ENCODE measurements around the gene GPR34.

The GPR34 gene

DNA sequence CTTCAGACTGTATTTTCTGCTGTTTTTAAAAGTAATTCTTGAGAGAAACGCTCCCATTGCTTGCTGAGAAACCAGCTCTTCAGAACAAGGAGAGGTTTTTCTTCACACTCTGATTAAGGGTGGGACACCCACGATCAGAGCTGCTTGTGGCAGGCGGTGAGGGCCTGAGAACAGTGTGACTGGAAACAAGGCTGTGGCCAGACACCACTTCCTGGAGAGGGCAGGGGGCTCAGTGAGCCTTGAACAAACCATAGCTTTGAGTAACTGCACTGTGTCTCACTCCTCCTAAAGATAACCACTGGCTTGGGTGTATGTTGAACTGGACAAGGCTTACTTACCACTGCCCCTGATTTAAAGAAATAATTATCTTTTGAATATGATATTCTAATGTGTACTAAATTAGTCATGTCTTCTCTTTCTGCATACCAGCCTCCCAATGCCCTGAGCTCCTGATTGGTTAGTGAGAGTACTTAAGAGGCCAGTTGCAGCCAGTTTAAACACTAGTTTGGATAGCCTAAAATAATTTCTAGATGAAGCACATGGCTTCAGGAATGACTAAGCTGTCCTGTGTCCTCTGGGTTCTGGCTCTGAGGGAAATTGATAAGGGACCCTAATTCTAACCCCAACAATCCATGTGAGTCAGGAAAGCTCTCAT lies 31.5 kb downstream of the GPR34 start:
- H3K36me3 ChIP-seq (ENCODE audit: control insufficient read depth, low read depth, low read length), result no peaks in the 10 kb centered on the region
- H3K9ac ChIP-seq (ENCODE audit: low read length), result no peak overlapping the region
- H3K4me3 ChIP-seq (ENCODE audit: low read length), result no peak overlapping the region
- peaks cover 4% of the 10 kb centered on the region for H3K4me1 ChIP-seq (ENCODE audit: control insufficient read depth, low read depth, low read length)
- no peak overlapping the region for H3K27ac ChIP-seq (ENCODE audit: low read length)
- peaks cover 27% of the 10 kb centered on the region for H3K9me3 ChIP-seq (ENCODE audit: control insufficient read depth, low read depth, low read length)
- H3K27me3 ChIP-seq (ENCODE audit: control insufficient read depth, insufficient read depth, low read length), result no peaks in the 10 kb centered on the region

DNA sequence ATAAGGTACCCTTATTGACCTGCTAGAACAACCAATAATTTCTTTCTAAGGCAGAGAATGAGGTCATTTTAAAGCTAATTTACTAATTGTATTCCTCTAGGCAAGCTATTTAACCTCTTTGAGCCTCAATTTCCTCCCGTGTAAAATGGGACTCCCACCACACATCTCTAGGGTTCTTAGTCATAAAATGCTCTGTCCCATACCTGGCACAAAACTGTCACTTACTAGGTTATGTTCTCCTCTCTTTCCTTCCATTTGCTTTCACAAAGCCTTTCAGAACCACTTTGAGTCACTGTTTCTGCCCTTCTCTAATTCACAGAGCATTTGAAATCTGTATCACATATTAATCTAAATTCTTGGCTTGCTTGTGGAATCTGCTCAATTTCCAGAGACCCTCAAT lies 32.8 kb downstream of the GPR34 start:
- Histone ChIP-seq H3K9ac (ENCODE audit: low read length) (no peak overlapping the region), H3K9me3 (ENCODE audit: control insufficient read depth, low read depth, low read length) (peaks cover 33% of the 10 kb centered on the region), H3K4me3 (ENCODE audit: low read length) (no peak overlapping the region), H3K27me3 (ENCODE audit: control insufficient read depth, insufficient read depth, low read length) (no peaks in the 10 kb centered on the region), H3K4me1 (ENCODE audit: control insufficient read depth, low read depth, low read length) (peaks cover 4% of the 10 kb centered on the region), H3K27ac (ENCODE audit: low read length) (no peak overlapping the region), H3K36me3 (ENCODE audit: control insufficient read depth, low read depth, low read length) (no peaks in the 10 kb centered on the region)

DNA sequence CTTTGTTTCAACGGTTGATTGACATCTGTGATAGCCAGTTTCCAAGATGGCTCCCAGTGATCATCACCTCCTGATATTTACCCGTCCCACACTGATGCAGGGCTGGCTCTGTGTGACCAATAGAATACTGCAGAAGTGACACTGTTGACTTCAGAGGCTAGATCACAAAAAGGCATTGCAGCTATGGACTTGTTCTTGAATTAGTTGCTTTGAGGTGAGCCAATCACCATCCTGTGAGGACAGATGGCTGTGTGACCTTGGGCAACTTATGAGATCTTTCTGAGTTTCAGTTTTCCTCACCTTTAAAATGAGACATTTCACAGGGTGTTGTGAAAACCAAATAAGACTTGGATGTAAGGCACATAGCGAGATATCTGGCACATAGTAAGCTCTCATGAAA lies 33.4 kb downstream of the GPR34 start:
- H3K9ac ChIP-seq (ENCODE audit: low read length), result no peak overlapping the region
- H3K4me1 ChIP-seq (ENCODE audit: control insufficient read depth, low read depth, low read length), result peaks cover 4% of the 10 kb centered on the region
- H3K27ac ChIP-seq (ENCODE audit: low read length), result no peak overlapping the region
- no peaks in the 10 kb centered on the region for H3K36me3 ChIP-seq (ENCODE audit: control insufficient read depth, low read depth, low read length)
- peaks cover 33% of the 10 kb centered on the region for H3K9me3 ChIP-seq (ENCODE audit: control insufficient read depth, low read depth, low read length)
- H3K4me3 ChIP-seq (ENCODE audit: low read length), result no peak overlapping the region
- H3K27me3 ChIP-seq (ENCODE audit: control insufficient read depth, insufficient read depth, low read length), result no peaks in the 10 kb centered on the region

DNA sequence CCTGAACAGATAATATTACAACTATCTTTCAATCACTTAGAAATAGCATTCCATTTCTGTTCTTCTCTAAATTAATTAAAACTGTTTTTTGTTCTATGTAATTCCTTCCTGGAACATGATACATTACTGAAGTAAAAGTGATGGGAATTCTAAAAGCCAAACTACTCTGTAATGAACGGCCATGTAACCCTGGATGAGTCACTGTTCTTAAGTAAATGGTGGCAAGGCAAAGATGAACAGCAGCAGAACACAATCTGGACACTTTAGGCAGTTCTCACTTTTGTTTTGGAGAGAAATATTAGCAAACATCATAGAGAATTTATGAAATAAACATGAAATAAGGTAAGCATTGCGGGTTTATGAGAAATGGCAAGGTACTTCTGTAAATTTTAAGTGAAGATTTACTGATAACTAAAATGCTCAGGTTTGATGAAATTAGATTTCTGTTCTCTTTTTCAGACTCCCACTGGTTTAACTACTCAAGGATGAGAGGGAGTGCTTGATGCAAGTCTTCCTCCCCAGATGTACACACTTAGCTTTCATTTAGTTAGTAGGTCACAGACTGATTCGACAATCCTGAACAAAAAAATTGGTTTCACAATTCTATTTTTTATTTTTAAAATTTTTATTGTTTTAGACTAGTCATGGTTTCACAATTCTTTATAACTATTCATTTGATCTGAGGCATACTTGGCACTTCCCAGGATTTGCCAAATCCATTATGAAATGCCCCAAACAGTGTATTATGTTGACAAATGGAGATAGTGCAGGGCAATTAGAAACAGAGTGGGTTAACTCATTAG lies 34.2 kb downstream of the GPR34 start:
- Histone ChIP-seq H3K4me3 (ENCODE audit: low read length) (no peak overlapping the region), H3K36me3 (ENCODE audit: control insufficient read depth, low read depth, low read length) (no peaks in the 10 kb centered on the region), H3K27ac (ENCODE audit: low read length) (no peak overlapping the region), H3K27me3 (ENCODE audit: control insufficient read depth, insufficient read depth, low read length) (no peaks in the 10 kb centered on the region), H3K9me3 (ENCODE audit: control insufficient read depth, low read depth, low read length) (peaks cover 33% of the 10 kb centered on the region), H3K4me1 (ENCODE audit: control insufficient read depth, low read depth, low read length) (peaks cover 4% of the 10 kb centered on the region), H3K9ac (ENCODE audit: low read length) (no peak overlapping the region)

DNA sequence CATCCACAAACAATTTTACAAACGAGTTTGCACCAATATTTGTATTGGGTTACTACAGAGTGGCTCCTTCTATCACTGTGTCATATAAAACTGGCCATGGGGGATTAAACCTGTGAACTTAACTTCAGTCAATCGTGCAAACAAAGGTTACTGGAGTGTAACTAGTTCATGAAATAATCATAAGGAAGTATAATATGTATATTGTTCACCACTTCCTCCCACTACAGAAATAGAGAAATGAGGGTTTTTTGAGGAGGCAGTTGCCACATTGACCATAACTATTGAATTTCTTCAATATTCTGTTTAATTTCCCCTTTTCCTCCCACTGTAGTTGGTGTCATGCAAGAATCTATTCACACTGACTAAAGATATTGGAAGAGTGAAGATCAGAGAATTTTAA lies 35.1 kb downstream of the GPR34 start, which contains the start of gene GPR82:
Gene GPR82 (plus strand): TSS at position 356 of the 400 bp plus-strand sequence. CDS start 2,846 bp downstream, outside the sequence.
- Histone ChIP-seq H3K9ac (ENCODE audit: low read length) (no peak within 1 kb of the TSS), H3K4me1 (ENCODE audit: control insufficient read depth, low read depth, low read length) (no peaks in the 10 kb centered on the region)

DNA sequence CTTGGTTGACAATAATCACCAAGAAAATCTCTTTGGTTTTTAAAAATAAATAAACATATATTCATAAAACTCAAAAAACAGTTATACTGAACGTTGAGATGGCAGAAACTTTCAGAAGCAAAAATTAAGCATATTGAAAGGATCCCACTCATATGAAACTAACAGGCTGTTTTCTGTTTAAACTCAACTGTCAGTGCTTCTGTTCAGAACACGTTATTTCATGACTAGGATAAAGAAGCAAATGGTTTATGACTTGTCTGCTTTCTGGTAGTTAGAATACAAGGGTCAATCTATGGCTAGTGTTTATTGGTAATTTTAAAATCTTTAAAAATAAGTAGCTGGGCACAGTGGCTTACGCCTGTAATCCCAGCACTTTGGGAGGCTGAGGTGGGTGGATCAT lies 39.4 kb downstream of the GPR34 start:
- Histone ChIP-seq H3K4me3 (ENCODE audit: low read length) (no peak overlapping the region), H3K27ac (ENCODE audit: low read length) (no peak overlapping the region), H3K9ac (ENCODE audit: low read length) (no peak overlapping the region), H3K9me3 (ENCODE audit: control insufficient read depth, low read depth, low read length) (peaks cover 11% of the 10 kb centered on the region), H3K27me3 (ENCODE audit: control insufficient read depth, insufficient read depth, low read length) (no peaks in the 10 kb centered on the region), H3K36me3 (ENCODE audit: control insufficient read depth, low read depth, low read length) (no peaks in the 10 kb centered on the region), H3K4me1 (ENCODE audit: control insufficient read depth, low read depth, low read length) (no peaks in the 10 kb centered on the region)

More for the DNA sequence above, 35.1 kb downstream of the GPR34 start, which contains the start of gene GPR82:
- H3K27me3 ChIP-seq (ENCODE audit: control insufficient read depth, insufficient read depth, low read length), result no peaks in the 10 kb centered on the region
- H3K4me3 ChIP-seq (ENCODE audit: low read length), result no peak within 1 kb of the TSS
- H3K9me3 ChIP-seq (ENCODE audit: control insufficient read depth, low read depth, low read length), result peaks cover 33% of the 10 kb centered on the region
- no peak within 1 kb of the TSS for H3K27ac ChIP-seq (ENCODE audit: low read length)
- H3K36me3 ChIP-seq (ENCODE audit: control insufficient read depth, low read depth, low read length), result no peaks in the 10 kb centered on the region

DNA sequence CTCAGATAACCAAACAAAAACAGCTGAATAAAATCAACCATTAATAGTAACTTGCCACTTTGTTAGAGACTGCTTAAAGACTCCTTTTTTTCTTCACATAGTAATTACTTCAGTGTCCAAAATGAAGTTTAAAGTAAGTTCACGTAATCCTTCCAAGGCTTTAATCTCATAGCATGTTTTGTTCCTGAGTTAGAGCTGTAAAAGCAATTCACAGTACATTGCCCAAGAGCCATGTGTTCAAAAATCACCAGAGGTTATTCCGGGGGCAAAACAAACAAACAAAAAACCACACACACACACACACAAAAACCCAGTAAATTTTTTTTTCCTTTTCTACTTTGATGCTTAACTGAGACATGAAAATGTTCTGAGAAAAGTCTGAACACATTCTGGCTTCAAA lies 41.3 kb downstream of the GPR34 start:
- no peak overlapping the region for H3K4me3 ChIP-seq (ENCODE audit: low read length)
- no peaks in the 10 kb centered on the region for H3K27me3 ChIP-seq (ENCODE audit: control insufficient read depth, insufficient read depth, low read length)
- H3K9ac ChIP-seq (ENCODE audit: low read length), result no peak overlapping the region
- no peaks in the 10 kb centered on the region for H3K4me1 ChIP-seq (ENCODE audit: control insufficient read depth, low read depth, low read length)
- no peak overlapping the region for H3K27ac ChIP-seq (ENCODE audit: low read length)
- peaks cover 11% of the 10 kb centered on the region for H3K9me3 ChIP-seq (ENCODE audit: control insufficient read depth, low read depth, low read length)
- no peaks in the 10 kb centered on the region for H3K36me3 ChIP-seq (ENCODE audit: control insufficient read depth, low read depth, low read length)

DNA sequence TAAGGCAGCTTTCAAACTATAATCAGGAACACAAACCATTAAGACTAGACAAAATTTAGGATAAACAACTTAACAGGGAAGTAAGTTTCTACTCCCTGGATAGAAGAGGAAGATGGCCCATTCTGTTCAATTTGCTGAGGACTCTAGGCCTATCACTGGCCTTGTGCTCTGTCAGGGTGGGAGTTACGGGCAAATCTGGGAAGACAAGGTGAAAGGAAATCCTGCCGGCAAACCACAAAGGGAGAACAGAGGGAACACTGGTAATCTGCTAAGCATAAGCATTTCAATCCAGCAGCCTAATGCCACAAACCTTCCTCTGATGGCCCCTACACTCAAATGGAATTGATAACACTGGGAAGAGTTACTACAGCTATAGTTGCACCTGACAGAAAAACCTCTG lies 43.5 kb downstream of the GPR34 start:
- H3K9ac ChIP-seq (ENCODE audit: low read length), result no peak overlapping the region
- H3K9me3 ChIP-seq (ENCODE audit: control insufficient read depth, low read depth, low read length), result peaks cover 10% of the 10 kb centered on the region
- no peaks in the 10 kb centered on the region for H3K4me1 ChIP-seq (ENCODE audit: control insufficient read depth, low read depth, low read length)
- no peaks in the 10 kb centered on the region for H3K27me3 ChIP-seq (ENCODE audit: control insufficient read depth, insufficient read depth, low read length)
- H3K27ac ChIP-seq (ENCODE audit: low read length), result no peak overlapping the region
- H3K4me3 ChIP-seq (ENCODE audit: low read length), result no peak overlapping the region
- no peaks in the 10 kb centered on the region for H3K36me3 ChIP-seq (ENCODE audit: control insufficient read depth, low read depth, low read length)

DNA sequence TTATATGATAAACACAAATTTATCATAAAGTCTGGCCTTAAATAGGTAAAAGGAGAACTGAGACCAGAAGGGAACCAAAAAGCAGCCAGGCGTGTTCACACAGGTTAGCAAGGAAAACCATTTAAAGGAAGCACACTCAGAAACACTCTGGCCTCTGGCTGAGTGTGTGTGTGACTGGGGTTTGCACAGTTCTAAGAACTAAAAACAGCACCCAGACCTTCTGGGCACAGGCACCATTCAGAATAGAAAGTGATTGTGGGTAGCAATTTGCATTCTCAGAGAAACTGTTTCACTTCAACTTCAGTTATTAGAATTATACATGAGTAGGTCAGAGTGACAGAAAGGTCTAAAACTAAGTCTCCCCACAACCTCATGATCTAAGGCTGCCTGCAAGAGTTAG lies 45.2 kb downstream of the GPR34 start:
- Histone ChIP-seq H3K36me3 (ENCODE audit: control insufficient read depth, low read depth, low read length) (no peaks in the 10 kb centered on the region), H3K9ac (ENCODE audit: low read length) (no peak overlapping the region)

DNA sequence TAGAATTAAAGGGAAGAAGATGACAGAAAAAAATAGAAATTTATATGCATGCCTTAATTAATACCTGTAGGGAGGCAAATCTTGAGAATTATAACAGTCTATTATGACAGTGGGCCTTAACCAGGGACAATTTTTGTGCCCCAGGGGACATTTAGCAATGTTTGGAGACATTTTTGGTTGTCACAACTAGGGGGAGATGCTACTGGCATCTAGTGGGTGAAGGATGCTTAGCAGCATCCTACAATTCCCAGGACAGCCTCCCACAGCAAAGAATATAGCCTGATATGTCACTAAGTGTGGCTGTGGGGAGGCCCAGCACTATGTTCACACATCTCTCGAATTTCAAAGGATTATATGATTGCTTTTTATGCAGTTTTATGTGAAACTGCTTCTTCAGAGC lies 45.8 kb downstream of the GPR34 start:
- no peak overlapping the region for H3K27ac ChIP-seq (ENCODE audit: low read length)
- H3K4me3 ChIP-seq (ENCODE audit: low read length), result no peak overlapping the region
- peaks cover 5% of the 10 kb centered on the region for H3K9me3 ChIP-seq (ENCODE audit: control insufficient read depth, low read depth, low read length)
- no peaks in the 10 kb centered on the region for H3K36me3 ChIP-seq (ENCODE audit: control insufficient read depth, low read depth, low read length)
- peaks cover 5% of the 10 kb centered on the region for H3K4me1 ChIP-seq (ENCODE audit: control insufficient read depth, low read depth, low read length)
- no peak overlapping the region for H3K9ac ChIP-seq (ENCODE audit: low read length)
- no peaks in the 10 kb centered on the region for H3K27me3 ChIP-seq (ENCODE audit: control insufficient read depth, insufficient read depth, low read length)

More for the DNA sequence above, 45.2 kb downstream of the GPR34 start:
- Histone ChIP-seq H3K27ac (ENCODE audit: low read length) (no peak overlapping the region), H3K4me1 (ENCODE audit: control insufficient read depth, low read depth, low read length) (no peaks in the 10 kb centered on the region), H3K9me3 (ENCODE audit: control insufficient read depth, low read depth, low read length) (peaks cover 8% of the 10 kb centered on the region), H3K27me3 (ENCODE audit: control insufficient read depth, insufficient read depth, low read length) (no peaks in the 10 kb centered on the region), H3K4me3 (ENCODE audit: low read length) (no peak overlapping the region)

DNA sequence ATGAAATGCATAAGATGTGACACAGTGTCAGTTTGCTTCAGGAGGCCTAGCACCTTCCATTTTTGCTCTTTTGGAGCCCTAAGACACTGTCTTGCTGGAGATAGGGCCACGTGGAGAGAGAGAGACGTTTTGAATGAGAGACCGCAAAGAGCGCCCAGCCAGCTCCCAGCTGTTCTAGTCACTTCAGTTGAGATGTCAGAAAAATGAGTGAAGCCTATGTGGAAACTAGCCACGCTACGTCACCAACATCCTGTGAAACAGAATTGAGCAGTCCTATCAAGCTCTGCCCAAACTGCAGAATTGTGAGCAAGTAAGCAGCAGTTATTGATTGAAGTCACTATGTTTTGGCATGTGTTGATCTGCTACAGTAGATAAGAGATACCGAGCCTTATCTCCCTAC lies 48.3 kb downstream of the GPR34 start:
- H3K9ac ChIP-seq (ENCODE audit: low read length), result no peak overlapping the region
- no peaks in the 10 kb centered on the region for H3K36me3 ChIP-seq (ENCODE audit: control insufficient read depth, low read depth, low read length)
- peaks cover 14% of the 10 kb centered on the region for H3K4me1 ChIP-seq (ENCODE audit: control insufficient read depth, low read depth, low read length)
- peaks cover 5% of the 10 kb centered on the region for H3K9me3 ChIP-seq (ENCODE audit: control insufficient read depth, low read depth, low read length)
- H3K27me3 ChIP-seq (ENCODE audit: control insufficient read depth, insufficient read depth, low read length), result no peaks in the 10 kb centered on the region
- no peak overlapping the region for H3K27ac ChIP-seq (ENCODE audit: low read length)
- no peak overlapping the region for H3K4me3 ChIP-seq (ENCODE audit: low read length)

DNA sequence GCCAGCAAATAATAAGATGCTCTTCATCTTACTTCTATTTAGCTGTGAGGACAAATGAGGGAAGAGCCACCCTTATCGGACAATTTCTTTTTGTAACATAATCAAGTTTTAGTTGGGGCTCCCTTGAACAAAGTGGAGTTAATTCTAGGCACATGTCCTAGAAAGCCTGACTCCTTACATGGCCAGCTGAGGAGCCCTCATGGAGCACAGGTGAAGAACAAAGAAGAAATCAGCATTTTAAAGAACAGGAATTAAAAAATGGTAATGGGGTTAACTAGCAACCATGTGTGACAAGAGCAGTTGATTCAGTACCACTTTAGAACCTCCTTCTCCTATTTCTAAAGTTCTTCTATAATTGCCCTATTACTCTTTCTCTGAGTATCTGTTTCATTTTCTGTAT lies 51.1 kb downstream of the GPR34 start:
- peak overlapping the region; percentile 65 for H3K27ac ChIP-seq (ENCODE audit: low read length)
- H3K27me3 ChIP-seq (ENCODE audit: control insufficient read depth, insufficient read depth, low read length), result no peaks in the 10 kb centered on the region
- peaks cover 14% of the 10 kb centered on the region for H3K4me1 ChIP-seq (ENCODE audit: control insufficient read depth, low read depth, low read length)
- H3K9me3 ChIP-seq (ENCODE audit: control insufficient read depth, low read depth, low read length), result peaks cover 5% of the 10 kb centered on the region
- peak overlapping the region; percentile 55 for H3K9ac ChIP-seq (ENCODE audit: low read length)
- no peaks in the 10 kb centered on the region for H3K36me3 ChIP-seq (ENCODE audit: control insufficient read depth, low read depth, low read length)
- peak overlapping the region; percentile 8 for H3K4me3 ChIP-seq (ENCODE audit: low read length)
